CD4-positive, CD25-positive, alpha-beta regulatory T cell (primary cell): Measurements from ENCODE around the gene RBM19. TPM values are rescaled to one million over a fixed set of nuclear protein-coding genes. Genes with fewer than 3 reads are reported as not detected.

Experiments
- ATAC-seq, 2 donors: fragments of 150-1000 bp; cut with Tn5 transposase; one replicate each; pipeline ENCODE4 v1.10.0; 2021; ENCODE audit warnings: low read depth in 2 of 2, moderate number of reproducible peaks in 2 of 2, moderate library complexity in 1 of 2
- DNase-seq, 3 donors: peaks; one replicate each; pipeline versions ENCODE4 v3.0.0 to v3.0.0-alpha.2; 2012 to 2022; ENCODE audit warnings: mixed read lengths in 1 of 3
- H3K27ac ChIP-seq: one replicate; pipeline ENCODE4 v1.7.0; 2013; ENCODE audit warnings: mild to moderate bottlenecking, low read length; ENCODE audit not compliant: insufficient read depth, poor library complexity, severe bottlenecking
- H3K27me3 ChIP-seq: one replicate; pipeline ENCODE4 v1.7.0; 2013; ENCODE audit warnings: low read length; ENCODE audit not compliant: control insufficient read depth, insufficient read depth
- H3K36me3 ChIP-seq: one replicate; pipeline ENCODE4 v1.7.0; 2013; ENCODE audit warnings: mild to moderate bottlenecking, low read length, moderate library complexity; ENCODE audit not compliant: control insufficient read depth, insufficient read depth
- H3K4me1 ChIP-seq: 2 replicates; pipeline ENCODE4 v1.7.0; 2013; ENCODE audit warnings: mild to moderate bottlenecking, low read length; ENCODE audit not compliant: insufficient read depth, control insufficient read depth, poor library complexity, severe bottlenecking
- H3K4me3 ChIP-seq: one replicate; pipeline ENCODE4 v1.7.0; 2013; ENCODE audit warnings: low read depth, mild to moderate bottlenecking, low read length, moderate library complexity
- H3K9me3 ChIP-seq, 2 experiments: 1 replicate in 1 of 2; 2 replicates in 1 of 2; pipeline ENCODE4 v1.7.0; 2013; ENCODE audit warnings: low read length in 2 of 2, mild to moderate bottlenecking in 1 of 2, moderate library complexity in 1 of 2; ENCODE audit not compliant: control insufficient read depth in 2 of 2
- H3K27ac Mint-ChIP-seq, 3 donors: one replicate each; pipeline ENCODE4 v1.8.0; 2020 to 2022; ENCODE audit warnings: mild to moderate bottlenecking in 3 of 3, mixed read lengths in 3 of 3, moderate library complexity in 2 of 3
- H3K27me3 Mint-ChIP-seq: one replicate; pipeline ENCODE4 v1.8.0; 2022; ENCODE audit warnings: mild to moderate bottlenecking, mixed read lengths
- H3K36me3 Mint-ChIP-seq: one replicate; pipeline ENCODE4 v1.8.0; 2020; ENCODE audit warnings: mixed read lengths
- H3K4me1 Mint-ChIP-seq, 4 donors: one replicate each; pipeline ENCODE4 v1.8.0; 2020 to 2022; ENCODE audit warnings: mixed read lengths in 4 of 4, mild to moderate bottlenecking in 1 of 4
- H3K4me3 Mint-ChIP-seq, 4 donors: one replicate each; pipeline ENCODE4 v1.8.0; 2020 to 2022; ENCODE audit warnings: mild to moderate bottlenecking in 4 of 4, mixed read lengths in 4 of 4, moderate library complexity in 3 of 4
- H3K9me3 Mint-ChIP-seq, 7 donors: one replicate each; pipeline ENCODE4 v1.8.0; 2020 to 2022; ENCODE audit warnings: mixed read lengths in 7 of 7, mild to moderate bottlenecking in 3 of 7, moderate library complexity in 2 of 7
- polyA plus RNA-seq, 4 donors: library from polyadenylated mRNA; unstranded; fragments of 300-500 nt; fragmentation: Illumina TruSeq; gene quantifications; one replicate each; pipeline ENCODE4 v1.2.3, GENCODE V29; 2021
- total RNA-seq: library from RNA; stranded (reverse); gene quantifications from one replicate; pipeline ENCODE4 v1.2.3, GENCODE V29; 2022

Gene RBM19
- total and polyA plus RNA-seq, 5 donors from 2014 or later: 6.3 to 66.2 (median 6.9) TPM

DNA sequence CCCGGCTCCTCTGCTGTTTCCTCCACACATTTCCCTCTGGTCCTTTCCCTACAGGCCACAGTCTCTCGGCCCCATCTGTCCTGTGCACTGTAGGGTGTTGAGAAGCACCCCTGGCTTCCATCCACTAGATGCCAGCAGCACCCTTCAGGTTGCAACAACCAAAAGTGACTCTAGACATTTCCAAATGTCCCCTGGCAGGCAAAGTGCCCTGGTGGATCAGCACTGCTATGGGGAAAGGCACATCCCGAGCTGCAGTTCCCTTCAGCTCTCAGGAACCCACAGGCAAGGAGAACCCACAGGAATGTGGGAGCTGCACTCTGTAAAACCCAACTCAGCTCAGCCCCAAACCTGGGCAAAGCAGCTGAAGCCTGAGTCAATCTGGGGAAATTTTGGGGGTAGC lies 77.0 kb downstream of the RBM19 start:
- Mint-ChIP-seq H3K27me3 (no peaks in the 10 kb centered on the region), H3K4me3 (no peak overlapping the region), H3K4me1 (no peaks in the 10 kb centered on the region), H3K27ac (peak overlapping the region in 1 of 3 donors; percentile 15), H3K36me3 (peaks cover 40% of the 10 kb centered on the region), H3K9me3 (no peaks in the 10 kb centered on the region)
- ATAC-seq (no peak), DNase-seq (no peak)
- H3K27ac ChIP-seq: no peak overlapping the region
- peaks cover 3% of the 10 kb centered on the region for H3K36me3 ChIP-seq
- H3K4me3 ChIP-seq: no peak overlapping the region
- no peaks in the 10 kb centered on the region for H3K9me3 ChIP-seq
- H3K4me1 ChIP-seq: no peaks in the 10 kb centered on the region
- H3K27me3 ChIP-seq: no peaks in the 10 kb centered on the region

DNA sequence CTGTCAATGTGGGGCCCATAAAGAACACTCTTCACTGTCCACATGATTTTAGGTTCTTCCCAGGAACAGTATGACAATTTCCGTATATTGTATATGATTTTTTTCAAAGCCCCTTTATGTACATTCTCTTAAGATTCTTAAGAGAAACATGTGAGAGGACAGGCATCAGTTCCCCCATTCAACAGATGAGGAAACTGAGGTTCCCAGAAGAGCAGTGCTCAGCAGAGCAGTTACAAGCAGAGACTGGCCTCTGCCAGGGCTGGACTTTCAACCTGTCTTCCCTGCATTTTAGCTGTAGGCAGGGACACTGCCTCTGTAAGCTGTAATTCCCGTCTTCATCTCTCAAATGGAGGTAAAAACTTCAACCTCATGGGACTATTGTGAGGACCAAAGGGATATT lies 77.7 kb downstream of the RBM19 start:
- no peak overlapping the region for H3K27ac Mint-ChIP-seq
- Histone ChIP-seq H3K9me3 (no peaks in the 10 kb centered on the region), H3K36me3 (peaks cover 3% of the 10 kb centered on the region), H3K27me3 (no peaks in the 10 kb centered on the region), H3K27ac (no peak overlapping the region), H3K4me3 (no peak overlapping the region), H3K4me1 (no peaks in the 10 kb centered on the region)
- no peak overlapping the region for H3K4me3 Mint-ChIP-seq
- H3K4me1 Mint-ChIP-seq: no peaks in the 10 kb centered on the region
- no peaks in the 10 kb centered on the region for H3K27me3 Mint-ChIP-seq
- ATAC-seq (no peak), DNase-seq (no peak)
- no peaks in the 10 kb centered on the region for H3K9me3 Mint-ChIP-seq
- peaks cover 36% of the 10 kb centered on the region for H3K36me3 Mint-ChIP-seq

DNA sequence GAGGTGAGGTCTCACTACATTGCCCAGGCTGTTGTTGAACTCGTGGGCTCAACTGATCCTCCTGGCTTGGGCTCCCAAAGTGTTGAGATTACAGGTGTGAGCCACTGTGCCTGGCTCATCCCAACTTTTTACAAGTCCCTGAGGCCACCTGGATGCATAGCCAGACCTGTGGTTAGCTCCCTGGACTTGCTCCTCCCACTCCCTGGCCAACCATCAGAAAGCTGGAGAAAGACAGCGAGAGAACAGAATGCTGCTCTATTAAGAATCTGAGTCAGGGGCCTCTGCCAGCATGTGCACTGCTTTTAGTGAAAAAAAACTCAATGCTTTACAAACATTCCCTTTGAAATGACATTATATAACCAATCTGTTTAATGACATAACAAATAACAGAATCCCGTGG lies 78.2 kb downstream of the RBM19 start:
- DNase-seq (no peak), ATAC-seq (no peak)
- Mint-ChIP-seq H3K27ac (no peak overlapping the region), H3K36me3 (peaks cover 39% of the 10 kb centered on the region), H3K9me3 (no peaks in the 10 kb centered on the region), H3K4me3 (no peak overlapping the region), H3K27me3 (no peaks in the 10 kb centered on the region), H3K4me1 (peaks cover 0 to under 1% (median 0%) of the 10 kb centered on the region in 4 donors)
- Histone ChIP-seq H3K4me3 (no peak overlapping the region), H3K27ac (no peak overlapping the region), H3K36me3 (peaks cover 4% of the 10 kb centered on the region), H3K27me3 (no peaks in the 10 kb centered on the region), H3K9me3 (no peaks in the 10 kb centered on the region), H3K4me1 (no peaks in the 10 kb centered on the region)

DNA sequence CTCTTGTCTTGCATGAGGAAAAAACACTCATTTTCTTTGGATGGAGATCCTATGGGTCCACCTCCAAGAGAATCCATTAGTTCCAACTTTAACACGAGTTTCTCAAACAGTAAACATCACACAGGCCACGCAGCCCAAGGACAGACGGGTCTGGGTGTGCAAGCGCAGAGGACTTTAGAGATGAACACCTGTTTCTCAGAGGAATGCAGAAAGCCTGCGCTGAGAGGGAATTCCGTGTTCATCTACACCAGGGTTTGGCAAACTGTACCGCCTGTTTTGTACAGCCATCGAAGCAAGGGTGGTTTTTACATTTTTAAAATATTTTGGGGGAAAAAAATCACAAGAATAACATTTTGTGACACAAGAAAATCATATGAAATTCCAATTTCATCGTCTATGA lies 79.4 kb downstream of the RBM19 start:
- no peak for DNase-seq
- H3K9me3 ChIP-seq: no peaks in the 10 kb centered on the region
- no peak for ATAC-seq
- peaks cover 0 to 4% (median under 1%) of the 10 kb centered on the region in 4 donors for H3K4me1 Mint-ChIP-seq
- H3K36me3 Mint-ChIP-seq: peaks cover 35% of the 10 kb centered on the region
- no peak overlapping the region for H3K27ac Mint-ChIP-seq
- no peak overlapping the region for H3K27ac ChIP-seq
- H3K27me3 ChIP-seq: no peaks in the 10 kb centered on the region
- peaks cover 9% of the 10 kb centered on the region for H3K36me3 ChIP-seq
- no peaks in the 10 kb centered on the region for H3K4me1 ChIP-seq
- no peaks in the 10 kb centered on the region for H3K27me3 Mint-ChIP-seq
- no peaks in the 10 kb centered on the region for H3K9me3 Mint-ChIP-seq
- H3K4me3 ChIP-seq: no peak overlapping the region
- no peak overlapping the region for H3K4me3 Mint-ChIP-seq

DNA sequence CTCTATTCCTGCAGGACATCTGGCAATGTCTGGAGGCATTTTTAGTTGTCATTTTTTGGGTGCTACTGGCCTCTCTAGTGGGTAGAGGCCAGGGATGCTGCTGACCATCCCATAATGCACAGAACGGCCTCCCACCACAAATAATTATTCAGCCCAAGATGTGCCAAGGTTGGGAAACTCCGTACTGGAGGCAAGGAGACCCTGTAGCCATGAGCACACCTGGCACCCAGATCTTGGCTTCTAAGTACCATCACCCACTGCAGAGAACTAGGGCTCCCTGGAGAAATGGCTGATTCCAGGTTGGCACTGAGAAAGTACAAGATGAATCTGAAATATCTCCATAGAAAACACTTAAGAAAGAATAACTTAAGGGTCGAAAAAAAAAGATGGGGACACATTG lies 81.7 kb downstream of the RBM19 start:
- Histone ChIP-seq H3K4me3 (no peak overlapping the region), H3K36me3 (peaks cover 9% of the 10 kb centered on the region), H3K4me1 (no peaks in the 10 kb centered on the region), H3K27me3 (no peaks in the 10 kb centered on the region), H3K27ac (no peak overlapping the region), H3K9me3 (no peaks in the 10 kb centered on the region)
- Mint-ChIP-seq H3K36me3 (peaks cover 43% of the 10 kb centered on the region), H3K4me1 (peaks cover 0 to 4% (median 2%) of the 10 kb centered on the region in 4 donors), H3K4me3 (no peak overlapping the region), H3K27me3 (no peaks in the 10 kb centered on the region), H3K9me3 (no peaks in the 10 kb centered on the region), H3K27ac (no peak overlapping the region)
- ATAC-seq: no peak
- DNase-seq: no peak

DNA sequence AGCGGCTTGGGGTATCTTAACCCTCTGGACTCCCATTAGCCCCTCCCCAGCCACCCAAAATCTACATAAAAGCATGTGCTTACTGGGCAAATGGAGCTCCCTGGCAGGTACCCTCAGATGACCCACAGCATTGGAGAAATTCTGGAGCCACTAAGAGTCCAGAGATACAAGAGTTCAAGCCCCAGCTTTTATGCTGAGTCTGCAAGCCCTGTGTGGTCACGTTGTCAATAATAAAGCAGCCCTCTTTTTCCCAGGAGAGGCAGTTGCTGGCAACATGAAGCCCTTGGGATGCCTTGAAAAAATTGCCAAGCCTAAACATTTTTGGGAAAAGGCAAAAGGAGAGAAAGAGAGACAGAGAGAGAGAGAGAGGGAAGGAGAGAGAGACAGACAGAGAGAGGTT lies 83.4 kb downstream of the RBM19 start:
- H3K27me3 ChIP-seq: no peaks in the 10 kb centered on the region
- Mint-ChIP-seq H3K27ac (peak overlapping the region in 1 of 3 donors; percentile 74), H3K9me3 (no peaks in the 10 kb centered on the region), H3K4me3 (no peak overlapping the region), H3K4me1 (peaks cover 0 to 4% (median 2%) of the 10 kb centered on the region in 4 donors), H3K36me3 (peaks cover 41% of the 10 kb centered on the region), H3K27me3 (no peaks in the 10 kb centered on the region)
- DNase-seq: no peak
- no peaks in the 10 kb centered on the region for H3K9me3 ChIP-seq
- no peak for ATAC-seq
- peaks cover 11% of the 10 kb centered on the region for H3K36me3 ChIP-seq
- H3K4me1 ChIP-seq: no peaks in the 10 kb centered on the region
- no peak overlapping the region for H3K27ac ChIP-seq
- no peak overlapping the region for H3K4me3 ChIP-seq

DNA sequence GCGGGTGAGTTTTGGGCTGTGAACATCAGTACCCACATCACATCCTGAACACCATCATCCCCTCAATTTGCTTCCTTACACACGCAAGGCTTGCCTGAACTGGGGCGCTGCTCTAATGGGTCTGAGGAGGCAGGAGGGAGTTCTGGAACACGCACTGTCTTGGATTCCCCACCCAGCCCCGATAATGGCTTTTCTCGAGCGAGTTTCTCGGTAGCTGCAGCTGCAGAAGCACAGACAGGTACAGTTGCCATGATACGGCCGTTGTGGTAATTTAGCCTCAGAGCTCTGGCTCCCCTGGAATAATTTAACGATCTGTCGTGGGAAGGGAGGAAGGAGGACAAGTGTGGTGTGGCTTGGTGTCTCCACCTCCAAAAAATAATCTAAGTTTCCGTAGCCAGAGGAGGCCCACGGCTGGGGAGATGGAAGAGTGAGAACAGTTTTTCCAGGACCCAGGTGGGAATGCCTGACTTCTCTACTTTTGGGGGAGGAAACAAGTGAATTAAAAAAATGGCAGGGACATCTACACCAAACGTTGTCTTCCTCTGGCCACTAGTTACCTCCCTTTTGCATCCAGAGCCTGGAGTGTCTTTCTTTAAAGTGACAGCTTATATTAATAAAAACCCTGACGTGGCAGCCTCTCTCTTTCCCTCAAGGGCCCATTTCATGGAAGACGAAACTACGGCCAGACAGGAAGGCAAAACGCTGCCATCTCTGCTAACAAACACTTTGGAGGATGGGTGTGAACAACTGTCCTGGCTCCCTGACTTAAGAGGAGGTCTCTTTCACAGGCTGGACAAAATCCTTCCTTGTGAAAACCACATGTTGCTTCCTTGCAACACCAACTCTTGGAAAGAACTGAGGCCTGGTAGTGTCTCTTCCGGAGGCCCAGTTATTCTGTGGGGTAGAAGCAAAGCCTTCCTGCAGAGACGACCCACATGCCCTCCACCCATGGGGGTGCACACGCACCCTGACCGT lies 84.8 kb downstream of the RBM19 start:
- no peaks in the 10 kb centered on the region for H3K4me1 ChIP-seq
- H3K27me3 Mint-ChIP-seq: no peaks in the 10 kb centered on the region
- no peaks in the 10 kb centered on the region for H3K9me3 Mint-ChIP-seq
- H3K27me3 ChIP-seq: no peaks in the 10 kb centered on the region
- DNase-seq (no peak), ATAC-seq (no peak)
- no peak overlapping the region for H3K4me3 ChIP-seq
- no peak overlapping the region for H3K27ac Mint-ChIP-seq
- peaks cover 11% of the 10 kb centered on the region for H3K36me3 ChIP-seq
- H3K36me3 Mint-ChIP-seq: peaks cover 44% of the 10 kb centered on the region
- no peaks in the 10 kb centered on the region for H3K9me3 ChIP-seq
- no peak overlapping the region for H3K4me3 Mint-ChIP-seq
- no peak overlapping the region for H3K27ac ChIP-seq
- H3K4me1 Mint-ChIP-seq: peaks cover 0 to 5% (median 3%) of the 10 kb centered on the region in 4 donors

DNA sequence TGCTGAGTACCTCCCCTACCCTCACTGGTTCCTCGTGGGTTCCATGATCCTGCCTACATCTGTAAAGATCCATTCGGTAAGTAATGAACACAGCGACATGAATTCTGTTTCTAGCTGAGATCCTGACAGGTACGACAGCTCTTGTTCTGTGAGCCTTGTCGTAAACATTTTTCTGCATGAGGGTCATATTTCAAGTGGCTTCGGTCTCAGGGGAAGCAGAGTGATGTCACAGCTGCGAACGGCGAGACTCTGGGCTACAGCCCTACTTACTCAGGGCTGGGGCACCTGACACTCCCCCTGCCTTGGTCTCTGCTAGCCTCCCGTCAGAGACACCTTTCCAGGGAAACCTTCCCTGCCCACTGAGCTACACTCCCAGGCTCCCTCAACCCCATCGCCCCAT lies 85.8 kb downstream of the RBM19 start:
- no peak overlapping the region for H3K27ac ChIP-seq
- Mint-ChIP-seq H3K4me3 (peak overlapping the region in 1 of 4 donors; percentile 34), H3K36me3 (peaks cover 46% of the 10 kb centered on the region), H3K4me1 (peaks cover 0 to 5% (median 3%) of the 10 kb centered on the region in 4 donors), H3K27me3 (no peaks in the 10 kb centered on the region), H3K27ac (no peak overlapping the region), H3K9me3 (no peaks in the 10 kb centered on the region)
- ATAC-seq (no peak), DNase-seq (no peak)
- H3K9me3 ChIP-seq: no peaks in the 10 kb centered on the region
- H3K36me3 ChIP-seq: peaks cover 11% of the 10 kb centered on the region
- H3K4me1 ChIP-seq: no peaks in the 10 kb centered on the region
- H3K4me3 ChIP-seq: no peak overlapping the region
- H3K27me3 ChIP-seq: no peaks in the 10 kb centered on the region
